K562 (cell line): ENCODE measurements around the gene SNX33.

ENCODE experiments used
- CLOCK ChIP-seq: fragments of 250-450 bp; sonication (Bioruptor Pico); IDR thresholded peaks from 2 replicates; pipeline ENCODE4 v1.4.0; 2020; ENCODE audit warnings: mild to moderate bottlenecking, moderate library complexity, borderline replicate concordance
- KLF1 ChIP-seq: fragments of 450-650 bp; IDR thresholded peaks from 2 replicates; pipeline ENCODE4 v1.6.1; 2016; ENCODE audit warnings: missing genetic modification characterization, missing compliant biosample characterization

- no peak for TF ChIP-seq CLOCK (CRISPR knock-in tag)
- no peak for TF ChIP-seq KLF1 (tag)
These were observed 15.8 kb upstream of the SNX33 start for GRCh38 chr15:75631935-75632334.
